OCI-LY3 (cell line): ENCODE results near the gene ZNF414.
"Not testable (repeated sequence)": the region's sequence is repeated elsewhere in the genome, so short reads cannot be mapped to it uniquely, and the experiment has no call there.

ENCODE experiments used
- H2AFZ ChIP-seq: fragments of 200-600, 300-600 bp; shearing (Covaris generic); 2 replicates; pipeline ENCODE4 v1.6.0; 2014; ENCODE audit warnings: antibody characterized with exemption, low read depth, low read length
- H3K27ac ChIP-seq: fragments of 200-600, 300-600 bp; sonication (generic); 2 replicates; pipeline ENCODE4 v1.5.1; 2014; ENCODE audit warnings: mild to moderate bottlenecking, low read length, moderate library complexity, mixed read lengths
- H3K27me3 ChIP-seq: fragments of 200-600, 300-600 bp; sonication (generic); 2 replicates; pipeline ENCODE4 v1.6.1; 2014; ENCODE audit warnings: low read depth, low read length, mixed read lengths
- H3K36me3 ChIP-seq: fragments of 200-600, 300-600 bp; sonication (generic); replicated peaks from 2 replicates; pipeline ENCODE3; 2014; ENCODE audit warnings: low read depth, low read length, mixed read lengths
- H3K4me1 ChIP-seq: fragments of 300-600, 200-600 bp; sonication (generic); 2 replicates; pipeline ENCODE4 v1.6.1; 2014; ENCODE audit warnings: low read length, mixed read lengths
- H3K4me2 ChIP-seq: fragments of 200-600, 300-600 bp; sonication (generic); 2 replicates; pipeline ENCODE4 v1.6.1; 2014; ENCODE audit warnings: low read length, mixed read lengths
- H3K4me3 ChIP-seq: fragments of 300-600, 200-600 bp; sonication (generic); 2 replicates; pipeline ENCODE4 v1.5.1; 2014; ENCODE audit warnings: antibody characterized with exemption, mild to moderate bottlenecking, low read length, moderate library complexity
- H3K79me2 ChIP-seq: fragments of 300-600, 200-600 bp; shearing (Covaris generic); 2 replicates; pipeline ENCODE4 v1.6.1; 2014; ENCODE audit warnings: mild to moderate bottlenecking, low read length, mixed read lengths
- H3K9ac ChIP-seq: fragments of 300-600, 200-600 bp; shearing (Covaris generic); 2 replicates; pipeline ENCODE4 v1.6.0; 2014; ENCODE audit warnings: mild to moderate bottlenecking, low read length, moderate library complexity
- H3K9me3 ChIP-seq: fragments of 200-600, 300-600 bp; shearing (Covaris generic); 2 replicates; pipeline ENCODE4 v1.6.1; 2014; ENCODE audit warnings: low read length, mixed read lengths; ENCODE audit not compliant: insufficient read depth
- H4K20me1 ChIP-seq: fragments of 200-600, 300-600 bp; sonication (generic); 2 replicates; pipeline ENCODE4 v1.6.1; 2016; ENCODE audit warnings: low read length, mixed read lengths; ENCODE audit not compliant: insufficient read depth
- CTCF ChIP-seq: fragments of 200-600, 300-600 bp; sonication (generic); IDR thresholded peaks from 2 replicates; pipeline ENCODE4 v1.5.1; 2014; ENCODE audit warnings: antibody characterized with exemption, low read length, low read depth
- EZH2phosphoT487 ChIP-seq: fragments of 200-600 bp; shearing (Covaris generic); IDR thresholded peaks from 2 replicates; pipeline ENCODE4 v1.6.1; 2018; ENCODE audit warnings: antibody characterized with exemption, mixed run types, low read depth

The ZNF414 gene

GRCh38 chr19:8557642-8558238 is 43.8 kb upstream of the ZNF414 start:
- Histone ChIP-seq H3K4me1 (peaks cover 4% of the 10 kb centered on the region; the same call in 1 of the 2 replicates), H3K4me3 (no peak overlapping the region), H3K27ac (no peak overlapping the region), H4K20me1 (no peaks in the 10 kb centered on the region), H3K79me2 (no peaks in the 10 kb centered on the region), H3K9me3 (no peaks in the 10 kb centered on the region), H3K36me3 (no peaks in the 10 kb centered on the region), H3K9ac (no peak overlapping the region), H3K27me3 (no peaks in the 10 kb centered on the region), H2AFZ (no peak overlapping the region), H3K4me2 (no peak overlapping the region)
- TF ChIP-seq CTCF: no peak
- TF ChIP-seq EZH2phosphoT487: no peak

GRCh38 chr19:8553729-8554128 is 39.8 kb upstream of the ZNF414 start:
- H2AFZ ChIP-seq, H3K9ac ChIP-seq, H4K20me1 ChIP-seq, H3K79me2 ChIP-seq, H3K4me1 ChIP-seq, H3K4me3 ChIP-seq, H3K36me3 ChIP-seq, H3K27me3 ChIP-seq, H3K27ac ChIP-seq, H3K9me3 ChIP-seq, H3K4me2 ChIP-seq: not testable (repeated sequence)

- Histone ChIP-seq H3K4me2 (no peak overlapping the region), H3K27me3 (no peaks in the 10 kb centered on the region), H2AFZ (no peak overlapping the region; the same call in 1 of the 2 replicates), H3K79me2 (no peaks in the 10 kb centered on the region), H3K9me3 (no peaks in the 10 kb centered on the region), H3K4me1 (peaks cover 2% of the 10 kb centered on the region; the same call in 1 of the 2 replicates), H3K4me3 (no peak overlapping the region), H3K9ac (no peak overlapping the region), H3K36me3 (no peaks in the 10 kb centered on the region), H4K20me1 (no peaks in the 10 kb centered on the region), H3K27ac (no peak overlapping the region)
- no peak for TF ChIP-seq CTCF
- no peak for TF ChIP-seq EZH2phosphoT487
Observed at GRCh38 chr19:8552810-8553209, 38.8 kb upstream of the ZNF414 start.

- Histone ChIP-seq H3K9ac (no peak overlapping the region), H3K4me1 (no peaks in the 10 kb centered on the region), H3K4me2 (no peak overlapping the region), H4K20me1 (no peaks in the 10 kb centered on the region), H2AFZ (no peak overlapping the region), H3K79me2 (no peaks in the 10 kb centered on the region), H3K4me3 (no peak overlapping the region), H3K27me3 (no peaks in the 10 kb centered on the region), H3K27ac (no peak overlapping the region), H3K36me3 (no peaks in the 10 kb centered on the region), H3K9me3 (no peaks in the 10 kb centered on the region)
- no peak for TF ChIP-seq EZH2phosphoT487
- TF ChIP-seq CTCF: no peak
Observed at GRCh38 chr19:8550070-8550469, 36.1 kb upstream of the ZNF414 start.

GRCh38 chr19:8545743-8546142 is 31.8 kb upstream of the ZNF414 start:
- TF ChIP-seq CTCF (no peak), EZH2phosphoT487 (no peak)
- no peaks in the 10 kb centered on the region for H3K36me3 ChIP-seq
- no peak overlapping the region for H3K4me2 ChIP-seq
- no peaks in the 10 kb centered on the region for H3K79me2 ChIP-seq
- no peaks in the 10 kb centered on the region for H3K9me3 ChIP-seq
- no peak overlapping the region for H3K27ac ChIP-seq
- no peaks in the 10 kb centered on the region for H4K20me1 ChIP-seq
- no peaks in the 10 kb centered on the region for H3K4me1 ChIP-seq
- no peak overlapping the region for H2AFZ ChIP-seq
- no peaks in the 10 kb centered on the region for H3K27me3 ChIP-seq
- H3K4me3 ChIP-seq: no peak overlapping the region
- H3K9ac ChIP-seq: no peak overlapping the region
